NCI-H2227 (cell line): ENCODE results near the gene KMT2B.

Experiments
- DNase-seq: peaks from one replicate; lab custom pipeline; 2025; ENCODE audit not compliant: unreplicated experiment; lab: John Stamatoyannopoulos, UW

The KMT2B gene

DNA sequence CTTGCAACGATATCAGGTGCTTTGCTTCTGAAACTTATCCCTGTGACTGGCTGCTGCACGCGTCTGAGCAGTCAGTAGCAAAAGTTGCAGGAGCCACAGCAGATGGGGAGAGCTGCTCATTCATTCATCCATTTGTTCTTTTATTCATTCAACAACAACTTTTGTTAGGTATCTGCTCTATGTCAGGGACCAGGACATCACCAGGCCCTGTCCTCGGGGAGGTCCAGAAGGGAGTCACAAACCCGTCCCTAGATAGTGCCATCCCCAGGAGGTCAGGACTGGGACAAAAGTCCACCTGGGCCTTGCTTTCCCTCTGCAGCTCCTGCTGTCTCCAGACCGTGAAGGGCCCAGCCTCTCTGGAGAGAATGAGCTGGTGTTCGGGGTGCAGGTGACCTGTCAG, 60.2 kb downstream of the KMT2B start:
- no peak for DNase-seq

DNA sequence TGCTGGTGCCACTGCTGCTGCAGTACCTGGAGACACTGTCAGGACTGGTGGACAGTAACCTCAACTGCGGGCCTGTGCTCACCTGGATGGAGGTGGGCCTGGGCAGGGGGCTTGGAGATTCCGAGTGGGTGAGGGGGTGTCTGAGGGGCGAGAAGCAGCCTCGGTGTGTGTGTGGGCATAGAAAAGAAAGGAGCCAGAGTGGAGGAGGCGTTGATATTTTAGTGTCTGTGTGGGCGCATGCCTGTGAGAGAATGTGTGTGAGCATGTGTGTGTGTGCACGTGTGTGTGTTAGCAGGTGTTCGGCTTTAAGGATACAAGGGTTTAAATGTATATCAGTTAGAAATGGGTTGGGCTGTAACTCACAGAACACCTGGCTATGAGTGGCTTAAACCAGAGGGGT, 61.2 kb downstream of the KMT2B start:
- no peak for DNase-seq

DNA sequence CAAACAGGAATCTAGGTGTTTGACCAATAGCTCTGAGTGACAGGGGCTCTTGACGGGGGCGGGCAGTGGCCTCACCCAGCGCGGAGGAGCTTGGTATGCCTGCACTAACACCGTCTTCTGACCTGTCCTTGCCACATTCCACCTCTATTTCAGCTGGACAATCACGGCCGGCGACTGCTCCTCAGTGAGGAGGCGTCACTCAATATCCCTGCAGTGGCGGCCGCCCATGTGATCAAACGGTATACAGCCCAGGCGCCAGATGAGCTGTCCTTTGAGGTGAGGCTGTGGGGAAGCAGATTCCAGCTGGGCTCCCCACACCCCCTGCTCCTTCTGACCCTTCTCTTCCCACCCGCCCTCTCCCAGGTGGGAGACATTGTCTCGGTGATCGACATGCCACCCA, 62.3 kb downstream of the KMT2B start:
- DNase-seq, result no peak

DNA sequence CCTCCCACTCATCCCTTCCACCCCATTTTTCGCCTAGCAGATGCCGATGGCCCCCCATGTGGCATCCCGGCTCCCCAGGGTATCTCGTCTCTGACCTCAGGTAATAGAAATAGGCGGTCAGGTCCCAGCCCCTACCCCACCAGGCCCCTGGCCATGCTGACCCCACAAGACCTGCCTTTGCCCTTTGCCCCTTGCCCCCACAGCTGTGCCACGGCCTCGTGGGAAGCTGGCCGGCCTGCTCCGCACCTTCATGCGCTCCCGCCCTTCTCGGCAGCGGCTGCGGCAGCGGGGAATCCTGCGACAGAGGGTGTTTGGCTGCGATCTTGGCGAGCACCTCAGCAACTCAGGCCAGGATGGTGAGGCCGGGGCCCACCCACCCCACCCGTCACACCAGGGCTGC, 62.9 kb downstream of the KMT2B start:
- no peak for DNase-seq

DNA sequence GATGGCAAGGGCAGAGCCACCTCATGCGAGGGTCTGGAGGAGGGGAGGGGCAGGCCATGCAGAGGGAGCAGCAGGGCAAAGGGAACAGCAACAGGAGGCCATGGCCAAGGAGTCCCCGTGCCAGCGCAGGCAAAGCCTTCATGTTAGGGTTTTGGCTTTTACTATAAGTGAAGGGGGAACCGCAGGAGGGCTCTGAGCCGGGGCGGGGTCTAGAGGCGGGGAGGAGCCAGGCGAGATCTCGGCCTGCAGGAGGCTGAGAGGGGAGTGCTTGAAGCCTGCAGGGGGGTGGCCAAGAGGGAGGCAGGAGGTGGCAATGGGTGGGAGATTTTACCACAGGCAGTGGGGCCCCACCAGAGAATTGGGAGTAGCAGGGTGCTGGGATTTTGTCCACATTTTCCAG, 63.8 kb downstream of the KMT2B start:
- DNase-seq, result no peak

DNA sequence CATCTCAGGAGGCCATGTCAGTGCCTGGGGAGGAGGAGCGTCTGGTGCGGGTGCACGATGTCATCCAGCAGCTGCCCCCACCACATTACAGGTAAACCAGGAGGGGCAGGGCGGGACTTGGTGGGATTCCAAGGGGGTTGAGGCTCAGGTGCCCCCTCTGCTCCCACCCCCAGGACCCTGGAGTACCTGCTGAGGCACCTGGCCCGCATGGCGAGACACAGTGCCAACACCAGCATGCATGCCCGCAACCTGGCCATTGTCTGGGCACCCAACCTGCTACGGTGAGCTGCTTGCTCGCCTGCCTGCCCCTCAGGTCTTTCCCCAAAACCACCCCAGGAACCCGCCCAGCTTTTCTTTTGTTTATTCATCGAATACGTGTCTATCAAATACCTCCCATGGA, 64.8 kb downstream of the KMT2B start:
- DNase-seq, result no peak

DNA sequence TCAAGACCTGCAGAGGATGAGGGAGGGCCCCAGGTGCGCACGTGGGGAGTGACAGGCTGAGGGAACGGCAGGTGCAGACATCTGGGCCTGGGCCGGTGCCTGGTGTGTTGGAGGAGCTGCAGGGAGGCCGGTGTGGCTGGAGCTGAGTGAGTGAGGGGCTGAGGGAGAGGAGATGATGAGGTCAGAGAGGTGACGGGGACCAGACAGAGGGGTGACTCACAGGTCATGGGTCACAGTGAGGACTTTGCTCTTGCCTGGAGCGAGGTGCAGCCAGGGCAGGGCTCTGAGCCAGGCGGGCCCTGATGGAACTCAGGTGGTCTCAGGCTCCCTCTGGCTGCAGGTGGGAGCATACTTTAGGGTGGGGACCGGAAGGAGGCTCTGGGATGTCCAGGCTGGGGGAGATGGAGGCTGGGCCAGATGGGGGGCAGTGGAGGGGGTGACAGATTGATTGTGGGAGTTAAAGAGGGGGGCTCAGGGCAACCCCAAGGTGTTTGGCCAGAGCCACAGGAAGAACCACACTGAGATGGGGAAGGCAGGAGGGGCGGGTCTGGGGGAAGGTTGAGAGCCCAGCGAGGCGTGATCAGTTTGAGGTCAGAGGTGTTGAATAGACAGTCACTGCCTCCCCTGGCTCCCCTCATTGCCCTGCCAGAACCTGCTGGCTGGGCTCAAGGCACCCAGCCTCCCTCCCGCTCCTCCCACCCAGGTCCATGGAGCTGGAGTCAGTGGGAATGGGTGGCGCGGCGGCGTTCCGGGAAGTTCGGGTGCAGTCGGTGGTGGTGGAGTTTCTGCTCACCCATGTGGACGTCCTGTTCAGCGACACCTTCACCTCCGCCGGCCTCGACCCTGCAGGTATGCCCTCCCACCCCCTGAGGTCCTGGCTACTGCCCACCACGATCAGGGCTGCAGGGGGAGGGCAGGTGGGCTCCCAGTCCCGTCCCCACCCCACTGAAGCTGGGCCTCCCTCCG, 65.9 kb downstream of the KMT2B start:
- DNase-seq, result no peak

DNA sequence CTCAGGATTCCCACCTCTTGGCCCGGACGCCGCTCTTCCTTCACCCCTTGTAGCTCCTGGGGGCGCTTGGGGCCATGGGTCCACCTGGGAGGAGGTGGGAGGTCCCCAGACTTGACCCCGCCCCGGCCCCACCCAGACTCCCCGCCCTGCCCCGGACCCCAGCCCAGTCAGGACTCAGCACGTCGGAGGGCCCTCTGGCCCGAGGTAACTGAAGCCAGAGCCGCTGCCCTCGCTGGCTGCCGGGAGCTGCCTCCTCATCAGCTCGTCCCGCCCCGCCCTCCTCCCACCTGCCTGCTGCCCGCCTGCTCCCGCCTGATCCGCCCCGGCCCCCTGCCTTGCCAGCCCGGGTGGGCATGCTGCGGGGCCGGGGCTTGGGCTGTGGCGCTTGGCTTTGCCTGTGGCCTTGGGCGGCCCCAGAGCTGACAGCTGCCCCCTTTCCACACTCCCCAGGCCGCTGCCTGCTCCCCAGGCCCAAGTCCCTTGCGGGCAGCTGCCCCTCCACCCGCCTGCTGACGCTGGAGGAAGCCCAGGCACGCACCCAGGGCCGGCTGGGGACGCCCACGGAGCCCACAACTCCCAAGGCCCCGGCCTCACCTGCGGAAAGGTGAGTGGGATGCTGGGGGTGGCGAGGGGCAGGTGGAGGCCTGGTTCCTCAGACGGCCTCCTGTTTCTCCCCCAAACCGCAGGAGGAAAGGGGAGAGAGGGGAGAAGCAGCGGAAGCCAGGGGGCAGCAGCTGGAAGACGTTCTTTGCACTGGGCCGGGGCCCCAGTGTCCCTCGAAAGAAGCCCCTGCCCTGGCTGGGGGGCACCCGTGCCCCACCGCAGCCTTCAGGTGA, 66.9 kb downstream of the KMT2B start:
- no peak for DNase-seq

DNA sequence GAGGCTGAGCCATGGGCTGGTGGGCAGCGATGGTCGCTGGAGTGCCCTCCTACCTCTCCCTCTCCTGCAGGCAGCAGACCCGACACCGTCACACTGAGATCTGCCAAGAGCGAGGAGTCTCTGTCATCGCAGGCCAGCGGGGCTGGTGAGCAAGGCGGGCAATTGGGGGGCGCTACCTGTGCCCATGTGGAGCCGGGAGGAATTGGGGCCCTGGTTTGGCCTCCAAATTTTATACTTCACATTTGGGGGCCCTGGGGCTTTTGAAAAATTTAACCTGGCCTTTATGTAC, 67.5 kb downstream of the KMT2B start:
- no peak for DNase-seq

DNA sequence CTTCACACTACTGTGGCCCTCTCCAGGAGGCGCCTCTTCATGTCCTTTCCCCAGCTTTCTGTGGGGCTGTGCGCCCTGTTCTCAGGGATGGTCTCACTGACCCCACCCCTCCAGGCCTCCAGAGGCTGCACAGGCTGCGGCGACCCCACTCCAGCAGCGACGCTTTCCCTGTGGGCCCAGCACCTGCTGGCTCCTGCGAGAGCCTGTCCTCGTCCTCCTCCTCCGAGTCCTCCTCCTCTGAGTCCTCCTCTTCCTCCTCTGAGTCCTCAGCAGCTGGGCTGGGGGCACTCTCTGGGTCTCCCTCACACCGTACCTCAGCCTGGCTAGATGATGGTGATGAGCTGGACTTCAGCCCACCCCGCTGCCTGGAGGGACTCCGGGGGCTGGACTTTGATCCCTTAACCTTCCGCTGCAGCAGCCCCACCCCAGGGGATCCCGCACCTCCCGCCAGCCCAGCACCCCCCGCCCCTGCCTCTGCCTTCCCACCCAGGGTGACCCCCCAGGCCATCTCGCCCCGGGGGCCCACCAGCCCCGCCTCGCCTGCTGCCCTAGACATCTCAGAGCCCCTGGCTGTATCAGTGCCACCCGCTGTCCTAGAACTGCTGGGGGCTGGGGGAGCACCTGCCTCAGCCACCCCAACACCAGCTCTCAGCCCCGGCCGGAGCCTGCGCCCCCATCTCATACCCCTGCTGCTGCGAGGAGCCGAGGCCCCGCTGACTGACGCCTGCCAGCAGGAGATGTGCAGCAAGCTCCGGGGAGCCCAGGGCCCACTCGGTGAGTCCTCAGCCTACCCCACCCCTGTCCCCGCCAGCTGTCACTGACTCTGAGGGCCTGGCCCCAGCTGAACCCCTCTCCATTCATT, 68.7 kb downstream of the KMT2B start:
- no peak for DNase-seq

DNA sequence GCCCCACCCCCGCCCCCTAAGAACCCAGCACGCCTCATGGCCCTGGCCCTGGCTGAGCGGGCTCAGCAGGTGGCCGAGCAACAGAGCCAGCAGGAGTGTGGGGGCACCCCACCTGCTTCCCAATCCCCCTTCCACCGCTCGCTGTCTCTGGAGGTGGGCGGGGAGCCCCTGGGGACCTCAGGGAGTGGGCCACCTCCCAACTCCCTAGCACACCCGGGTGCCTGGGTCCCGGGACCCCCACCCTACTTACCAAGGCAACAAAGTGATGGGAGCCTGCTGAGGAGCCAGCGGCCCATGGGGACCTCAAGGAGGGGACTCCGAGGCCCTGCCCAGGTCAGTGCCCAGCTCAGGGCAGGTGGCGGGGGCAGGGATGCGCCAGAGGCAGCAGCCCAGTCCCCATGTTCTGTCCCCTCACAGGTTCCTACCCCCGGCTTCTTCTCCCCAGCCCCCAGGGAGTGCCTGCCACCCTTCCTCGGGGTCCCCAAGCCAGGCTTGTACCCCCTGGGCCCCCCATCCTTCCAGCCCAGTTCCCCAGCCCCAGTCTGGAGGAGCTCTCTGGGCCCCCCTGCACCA, 69.5 kb downstream of the KMT2B start:
- no peak for DNase-seq
